ENCODE results near the gene FOXC2. TPM values are rescaled to one million over a fixed set of nuclear protein-coding genes. Genes with fewer than 3 reads are reported as not detected.

Gene FOXC2
- total and polyA plus RNA-seq, 2 of the 13 experiments (the other 11 are each of a cell fraction or from before 2014, with no cell fraction given) = not detected

- TF ChIP-seq AGO2 (optimal IDR thresholded peaks at IDR 0.05; ENCODE audit: low read depth, low read length) (peak; percentile 54), RBFOX2 (IDR thresholded peaks at IDR 0.05; ENCODE audit: low read depth, low read length) (peak; percentile 46), ZFP90 (CRISPR knock-in tag; IDR thresholded peaks at IDR 0.05; ENCODE audit: borderline replicate concordance) (no peak), ZNF768 (CRISPR knock-in tag; IDR thresholded peaks at IDR 0.05) (0 out of 2 replicates have a peak, but pooled peaks have one; percentile 8)
- ATAC-seq (no peak), DNase-seq (ENCODE audit: low spot score) (no peak), FAIRE-seq (no peak)
- in situ Hi-C loops (cut with HindIII; ENCODE audit: extremely low pct_ligation_motif_present, low pct_unique_long_range_greater_than_20kb) = no loop called here
- BruUV-seq (replicated peaks) = no TSS peak
- CTCF ChIA-PET (ENCODE audit: low intra/inter-chr PET ratio, low total read pairs) = no interaction called here
- peaks cover 9% of the 10 kb centered on the region for H3K79me2 ChIP-seq (ENCODE audit: insufficient read depth, low read length)
- POLR2A ChIA-PET = no interaction called here
- H3K9me3 ChIP-seq (ENCODE audit: low read length) = no peaks in the 10 kb centered on the region
- no peak overlapping the region for H2AFZ ChIP-seq (ENCODE audit: low read length)
- H3K4me1 ChIP-seq (ENCODE audit: insufficient read depth, low read length) = peaks cover 15% of the 10 kb centered on the region
- H3K27ac ChIP-seq (ENCODE audit: extremely low read length, insufficient read depth, low read length) = no peak overlapping the region
- 97% methylated on average over 3 of the region's 22 CpGs for WGBS (ENCODE audit: low lambda C conversion rate)
- H3K4me2 ChIP-seq (ENCODE audit: low read depth, low read length) = no peak overlapping the region
- peaks cover 6 to 33% of the 10 kb centered on the region in 2 experiments for H3K36me3 ChIP-seq (replicated peaks in 1 of 2; ENCODE audit: control insufficient read depth in 1 of 2, insufficient read depth in 2 of 2, low read length in 2 of 2)
- H3K27me3 ChIP-seq (ENCODE audit: control insufficient read depth in 1 of 2, insufficient read depth in 2 of 2, low read length in 2 of 2) = no peaks in the 10 kb centered on the region
- intact Hi-C loops (cut with micrococcal nuclease; ENCODE audit: unreplicated experiment) = no loop called here
- H4K20me1 ChIP-seq (ENCODE audit: insufficient read depth, low read length) = no peaks in the 10 kb centered on the region
- no peak overlapping the region for H3K9ac ChIP-seq (ENCODE audit: insufficient read depth, low read depth, low read length)
- H3K4me3 ChIP-seq (replicated peaks in 1 of 3; ENCODE audit: insufficient read depth in 1 of 3, low read depth in 2 of 3, low read length in 3 of 3) = no peak overlapping the region
Observed at GRCh38 chr16:86553356-86553755, 13.3 kb upstream of the FOXC2 start.

GRCh38 chr16:86554599-86554916, 12.1 kb upstream of the FOXC2 start:
- Histone ChIP-seq H3K27ac (ENCODE audit: extremely low read length, insufficient read depth, low read length) (peak overlapping the region; percentile 64), H3K79me2 (ENCODE audit: insufficient read depth, low read length) (peaks cover 9% of the 10 kb centered on the region), H3K9me3 (ENCODE audit: low read length) (no peaks in the 10 kb centered on the region), H3K27me3 (ENCODE audit: control insufficient read depth in 1 of 2, insufficient read depth in 2 of 2, low read length in 2 of 2) (peaks cover 0 to 6% of the 10 kb centered on the region in 2 experiments; a peak in 2 of 5 replicates), H3K4me1 (ENCODE audit: insufficient read depth, low read length) (peaks cover 15% of the 10 kb centered on the region), H2AFZ (ENCODE audit: low read length) (no peak overlapping the region), H3K4me2 (ENCODE audit: low read depth, low read length) (peak overlapping the region; percentile 89), H3K4me3 (replicated peaks in 1 of 3; ENCODE audit: insufficient read depth in 1 of 3, low read depth in 2 of 3, low read length in 3 of 3) (peak overlapping the region; percentile 80 to 94 (median 94)), H3K9ac (ENCODE audit: insufficient read depth, low read depth, low read length) (peak overlapping the region; percentile 91), H3K36me3 (replicated peaks in 1 of 2; ENCODE audit: control insufficient read depth in 1 of 2, insufficient read depth in 2 of 2, low read length in 2 of 2) (peaks cover 4 to 24% of the 10 kb centered on the region in 2 experiments; a peak in 4 of 5 replicates), H4K20me1 (ENCODE audit: insufficient read depth, low read length) (no peaks in the 10 kb centered on the region)
- DNase-seq (ENCODE audit: low spot score) (no peak), ATAC-seq (no peak), FAIRE-seq (no peak)
- POLR2A ChIA-PET = interaction anchor here (0.8 kb wide), 1 partner anchor 13 kb away, joined by 3 read pairs; no protein-coding TSS in a partner anchor
- BruUV-seq (replicated peaks) = TSS peak; percentile 76
- in situ Hi-C loops (cut with HindIII; ENCODE audit: extremely low pct_ligation_motif_present, low pct_unique_long_range_greater_than_20kb) (no loop called here), intact Hi-C loops (cut with micrococcal nuclease; ENCODE audit: unreplicated experiment) (no loop called here)
- WGBS (ENCODE audit: low lambda C conversion rate) = 11% methylated on average over 10 of the region's 10 CpGs
- CTCF ChIA-PET (ENCODE audit: low intra/inter-chr PET ratio, low total read pairs) = interaction anchor here (1.8 kb wide), 1 partner anchor 9 kb away, joined by 7 read pairs; no protein-coding TSS in a partner anchor
- TF ChIP-seq NR2C2 (CRISPR knock-in tag; IDR thresholded peaks at IDR 0.05; ENCODE audit: borderline replicate concordance) = no peak
- no peak for TF ChIP-seq CSRNP1 (CRISPR knock-in tag; IDR thresholded peaks at IDR 0.05)
- TF ChIP-seq ATM (IDR thresholded peaks at IDR 0.05; ENCODE audit: borderline replicate concordance) = no peak
- TF ChIP-seq HNF4G (IDR thresholded peaks at IDR 0.05; ENCODE audit: borderline replicate concordance, low read depth, low read length) = no peak
- no peak for TF ChIP-seq HNF4G (CRISPR knock-in tag; IDR thresholded peaks at IDR 0.05; ENCODE audit: borderline replicate concordance, low read depth)
- TF ChIP-seq THAP8 (CRISPR knock-in tag; IDR thresholded peaks at IDR 0.05; ENCODE audit: borderline replicate concordance) = no peak
- TF ChIP-seq PAWR (CRISPR knock-in tag; IDR thresholded peaks at IDR 0.05; ENCODE audit: borderline replicate concordance) = no peak
- no peak for TF ChIP-seq RFX3 (CRISPR knock-in tag; IDR thresholded peaks at IDR 0.05)
- TF ChIP-seq ZNF563 (CRISPR knock-in tag; IDR thresholded peaks at IDR 0.05) = 0 out of 2 replicates have a peak, but pooled peaks have one; percentile 4
- no peak for TF ChIP-seq SMAD1 (CRISPR knock-in tag; IDR thresholded peaks at IDR 0.05; ENCODE audit: borderline replicate concordance, low read depth)
- no peak for TF ChIP-seq KDM1A (CRISPR knock-in tag; IDR thresholded peaks at IDR 0.05)
